CD4-positive, alpha-beta memory T cell (primary cell): ENCODE measurements around the gene PAAF1. TPM values are rescaled to one million over a fixed set of nuclear protein-coding genes. Genes with fewer than 3 reads are reported as not detected.

Experiments
- CTCF ChIA-PET: fragments of 350-600 bp; sonication (Branson Sonifier 250); formaldehyde crosslinking; loops from one replicate; lab custom pipeline; 2021; ENCODE audit warnings: inconsistent platforms; ENCODE audit not compliant: partially characterized antibody; lab: Charles Lee
- POLR2A ChIA-PET: fragments of 350-600 bp; sonication (Branson Sonifier 250); formaldehyde crosslinking; loops from one replicate; lab custom pipeline; 2021; ENCODE audit not compliant: partially characterized antibody; lab: Charles Lee
- DNase-seq, 5 donors: peaks; one replicate each; pipeline versions ENCODE4 v3.0.0 to v3.0.0-alpha.2; 2020 to 2022; ENCODE audit warnings: mixed read lengths in 1 of 5
- H3K27ac ChIP-seq: one replicate; pipeline ENCODE4 v1.7.0; 2013; ENCODE audit warnings: low read depth, low read length
- H3K27me3 ChIP-seq: 2 replicates; pipeline ENCODE4 v1.7.0; 2013; ENCODE audit warnings: mild to moderate bottlenecking, low read length, moderate library complexity; ENCODE audit not compliant: insufficient read depth
- H3K36me3 ChIP-seq: 2 replicates; pipeline ENCODE4 v1.7.0; 2013; ENCODE audit warnings: mild to moderate bottlenecking, low read length, moderate library complexity; ENCODE audit not compliant: insufficient read depth
- H3K4me1 ChIP-seq: 2 replicates; pipeline ENCODE4 v1.7.0; 2013; ENCODE audit warnings: mild to moderate bottlenecking, low read length, moderate library complexity; ENCODE audit not compliant: insufficient read depth
- H3K4me3 ChIP-seq, 2 donors: one replicate each; pipeline ENCODE4 v1.7.0; 2013; ENCODE audit warnings: low read length in 2 of 2, mild to moderate bottlenecking in 1 of 2
- H3K9me3 ChIP-seq, 2 donors: one replicate each; pipeline ENCODE4 v1.7.0; 2013; ENCODE audit warnings: low read length in 2 of 2, control low read depth in 1 of 2; ENCODE audit not compliant: control insufficient read depth in 1 of 2
- H3K27ac Mint-ChIP-seq, 7 donors: one replicate each; pipeline ENCODE4 v1.8.0; 2020 to 2021; ENCODE audit warnings: mixed read lengths in 7 of 7, mild to moderate bottlenecking in 6 of 7, inconsistent platforms in 3 of 7, moderate library complexity in 3 of 7
- H3K27me3 Mint-ChIP-seq, 2 donors: one replicate each; pipeline ENCODE4 v1.8.0; 2020 to 2021; ENCODE audit warnings: mixed read lengths in 2 of 2
- H3K36me3 Mint-ChIP-seq, 2 donors: one replicate each; pipeline ENCODE4 v1.8.0; 2020 to 2021; ENCODE audit warnings: mixed read lengths in 2 of 2, inconsistent platforms in 1 of 2, mild to moderate bottlenecking in 1 of 2
- H3K4me1 Mint-ChIP-seq, 4 donors: one replicate each; pipeline ENCODE4 v1.8.0; 2020 to 2021; ENCODE audit warnings: mixed read lengths in 4 of 4, mild to moderate bottlenecking in 1 of 4
- H3K4me3 Mint-ChIP-seq, 8 donors: one replicate each; pipeline ENCODE4 v1.8.0; 2020 to 2021; ENCODE audit warnings: mixed read lengths in 8 of 8, mild to moderate bottlenecking in 7 of 8, moderate library complexity in 6 of 8, inconsistent platforms in 3 of 8
- H3K9me3 Mint-ChIP-seq, 8 donors: one replicate each; pipeline ENCODE4 v1.8.0; 2020 to 2021; ENCODE audit warnings: mixed read lengths in 8 of 8, mild to moderate bottlenecking in 5 of 8, inconsistent platforms in 3 of 8, moderate library complexity in 1 of 8
- intact Hi-C: fragments of 100-400 bp; cut with micrococcal nuclease; formaldehyde crosslinking; loops from one replicate; pipeline ENCODE4 v1.15.1; 2023
- polyA plus RNA-seq, 2 donors: library from polyadenylated mRNA; unstranded; fragments of 300-500 nt; fragmentation: Illumina TruSeq; gene quantifications; one replicate each; pipeline ENCODE4 v1.2.3, GENCODE V29; 2021
- total RNA-seq, 2 experiments: library from RNA; stranded (reverse); gene quantifications; one replicate each; pipeline ENCODE4 v1.2.3, GENCODE V29; 2021

The PAAF1 gene
- total and polyA plus RNA-seq, 4 experiments from 2014 or later = 17.5 to 21.8 (median 19.0) TPM

DNA sequence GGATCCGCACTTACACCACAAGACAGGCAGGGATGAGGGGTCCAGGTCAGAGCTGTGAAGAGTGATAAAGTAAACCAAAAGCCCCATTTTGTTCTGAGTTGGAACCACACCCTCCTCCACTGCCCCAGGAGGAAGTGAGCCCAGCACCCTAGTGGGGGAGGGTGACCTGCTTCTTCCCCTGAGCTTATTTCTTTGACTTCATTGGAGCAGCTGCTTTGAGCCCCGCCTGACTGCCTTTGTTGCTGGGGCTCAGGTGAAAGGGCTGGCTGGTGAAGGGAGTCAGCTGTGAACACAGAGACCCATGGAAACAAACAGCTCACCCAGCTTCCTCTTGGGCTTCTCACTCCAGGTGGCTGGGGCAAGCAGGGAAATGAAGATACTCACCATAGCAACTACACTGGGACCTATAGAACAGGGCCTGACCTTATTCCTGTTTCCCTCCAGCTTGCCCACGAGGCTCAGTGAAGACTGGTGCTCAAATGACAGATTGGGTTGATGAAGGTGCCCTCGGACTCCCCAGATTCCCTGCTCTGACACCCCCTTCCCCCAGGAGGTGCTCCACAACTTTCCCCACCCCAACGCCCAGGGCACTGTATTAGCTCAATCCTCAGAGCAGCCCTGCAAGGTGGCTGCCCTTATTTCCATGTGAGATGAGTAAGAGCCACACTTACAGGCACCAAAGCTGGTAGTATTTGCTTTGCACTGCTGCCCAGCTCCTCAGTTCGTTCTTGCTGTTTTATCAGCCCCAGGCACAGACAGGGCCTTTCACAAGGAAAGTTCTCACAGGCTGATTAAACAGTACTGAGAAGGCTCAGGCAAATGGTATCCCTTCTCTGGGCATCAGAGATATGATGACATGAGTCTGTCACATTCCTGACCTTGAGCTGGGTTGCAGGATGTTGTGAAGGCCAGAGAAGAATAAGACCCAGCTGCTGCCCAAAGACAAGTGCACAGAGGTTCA, 103.5 kb downstream of the PAAF1 start:
- peaks cover 37 to 95% (median 53%) of the 10 kb centered on the region in 4 donors for H3K4me1 Mint-ChIP-seq
- POLR2A ChIA-PET = interaction anchor here (0.6 to 38.4 kb wide), 18 partner anchors 11 to 382 kb away, joined by 3 to 2221 read pairs (median 4); partner anchors contain the start of genes C2CD3, FAM168A, PPME1 and RAB6A
- H3K4me3 ChIP-seq = peak overlapping the region; percentile 87 to 99

More for the DNA sequence above, 103.5 kb downstream of the PAAF1 start:
- Histone ChIP-seq H3K27me3 (no peaks in the 10 kb centered on the region), H3K27ac (peak overlapping the region; percentile 84), H3K4me1 (peaks cover 70% of the 10 kb centered on the region), H3K36me3 (peaks cover 54% of the 10 kb centered on the region), H3K9me3 (no peaks in the 10 kb centered on the region)
- DNase-seq = peak; percentile 89 to 94 (median 91)
- H3K36me3 Mint-ChIP-seq = peaks cover 65 to 75% of the 10 kb centered on the region in 2 donors
- CTCF ChIA-PET = interaction anchor here (0.6 to 5.0 kb wide), 18 partner anchors 7 to 72 kb away, joined by 3 to 38 read pairs (median 6); partner anchors contain the start of gene UCP3
- peak overlapping the region; percentile 96 to 100 (median 99) for H3K4me3 Mint-ChIP-seq
- H3K9me3 Mint-ChIP-seq = peaks cover 0 to 3% (median 0%) of the 10 kb centered on the region in 8 donors
- intact Hi-C loops = loop anchor here (1.0 to 5.0 kb wide), 5 partner anchors 15 to 103 kb away; partner anchors contain the start of genes COA4 and PAAF1
- peak overlapping the region; percentile 98 to 100 (median 99) for H3K27ac Mint-ChIP-seq
- no peaks in the 10 kb centered on the region for H3K27me3 Mint-ChIP-seq

Other genes starting within 250 kb of the PAAF1 start
- gene PLEKHB1, start 230.4 kb upstream of the PAAF1 start, total RNA-seq = 10 to 100 TPM; 53.8 to 63.2 TPM
- gene PLEKHB1, start 230.4 kb upstream of the PAAF1 start, polyA plus RNA-seq = 10 to 100 TPM; 78.4 to 79.1 TPM
- 100 to 1,000 TPM; 102 to 118 TPM for gene RAB6A, start 115.9 kb upstream of the PAAF1 start, total RNA-seq
- 100 to 1,000 TPM; 122 to 129 TPM for gene RAB6A, start 115.9 kb upstream of the PAAF1 start, polyA plus RNA-seq
- 10 to 100 TPM; 24.9 to 28.4 TPM for gene MRPL48, start 89.1 kb upstream of the PAAF1 start, total RNA-seq
- gene MRPL48, start 89.1 kb upstream of the PAAF1 start, polyA plus RNA-seq = 10 to 100 TPM; 73.7 to 85.1 TPM
- gene COA4, start 153 bp upstream of the PAAF1 start, total RNA-seq = 10 to 100 TPM; 59.0 to 61.4 TPM
- 10 to 100 TPM; 56.8 to 57.4 TPM for gene COA4, start 153 bp upstream of the PAAF1 start, polyA plus RNA-seq
- under 1 TPM; 0.23 to 0.30 TPM for gene DNAJB13, start 74.0 kb downstream of the PAAF1 start, total RNA-seq
- under 1 TPM in 1 of 2 donors, not detected in 1; 0.53 TPM for gene DNAJB13, start 74.0 kb downstream of the PAAF1 start, polyA plus RNA-seq
- gene UCP2, start 105.8 kb downstream of the PAAF1 start, total RNA-seq = 100 to 1,000 TPM; 325 to 336 TPM
- 1,000 to 10,000 TPM in 1 of 2 donors, 100 to 1,000 TPM in 1; 910 to 1,459 TPM for gene UCP2, start 105.8 kb downstream of the PAAF1 start, polyA plus RNA-seq
- 1 to 10 TPM; 4.8 to 6.3 TPM for gene UCP3, start 132.1 kb downstream of the PAAF1 start, total RNA-seq
- under 1 TPM; 0.54 to 0.66 TPM for gene UCP3, start 132.1 kb downstream of the PAAF1 start, polyA plus RNA-seq